Measurements from ENCODE around the gene TBC1D13.

TBC1D13 gene

DNA sequence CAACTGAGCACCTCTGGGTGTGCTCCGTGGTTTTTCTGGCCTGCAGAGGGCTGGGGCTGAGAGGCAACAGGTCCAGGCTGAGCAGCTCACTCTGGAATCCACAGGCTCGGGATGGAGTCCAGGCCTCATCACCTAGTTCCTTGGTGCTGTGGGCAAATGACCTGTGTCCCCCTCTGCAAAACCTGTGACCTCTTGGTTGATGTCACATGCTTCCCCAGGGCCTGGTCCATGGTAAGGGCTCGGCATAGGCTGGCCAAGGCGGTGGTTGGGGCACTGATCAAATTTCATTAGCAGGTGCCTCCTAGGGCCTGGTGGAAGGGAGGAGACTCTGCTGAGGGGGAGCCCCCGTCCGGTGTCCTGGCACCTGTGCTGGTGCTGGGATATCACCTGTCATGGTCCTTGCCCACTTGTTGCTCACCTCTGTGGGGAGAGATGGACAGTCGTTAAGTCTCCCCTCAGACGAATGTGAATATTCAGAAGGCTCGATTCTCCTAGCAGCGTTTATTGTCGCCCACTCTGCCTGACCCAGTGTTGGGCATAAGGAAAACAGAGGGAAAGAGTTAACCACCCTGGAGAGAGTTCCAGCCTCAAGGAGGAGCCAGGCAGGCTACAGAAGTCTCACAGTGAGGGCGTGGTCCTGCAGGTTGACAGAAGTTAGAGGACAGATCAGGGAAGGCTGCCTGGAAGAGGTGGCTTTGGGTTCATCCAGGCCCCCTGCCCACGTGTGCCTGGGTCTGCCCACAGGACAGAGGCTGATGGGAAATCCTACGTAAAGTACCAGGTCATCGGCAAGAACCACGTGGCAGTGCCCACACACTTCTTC lies 34.7 kb downstream of the TBC1D13 start:
- DNase-seq (ENCODE audit: insufficient read length, low spot score), result no peak

DNA sequence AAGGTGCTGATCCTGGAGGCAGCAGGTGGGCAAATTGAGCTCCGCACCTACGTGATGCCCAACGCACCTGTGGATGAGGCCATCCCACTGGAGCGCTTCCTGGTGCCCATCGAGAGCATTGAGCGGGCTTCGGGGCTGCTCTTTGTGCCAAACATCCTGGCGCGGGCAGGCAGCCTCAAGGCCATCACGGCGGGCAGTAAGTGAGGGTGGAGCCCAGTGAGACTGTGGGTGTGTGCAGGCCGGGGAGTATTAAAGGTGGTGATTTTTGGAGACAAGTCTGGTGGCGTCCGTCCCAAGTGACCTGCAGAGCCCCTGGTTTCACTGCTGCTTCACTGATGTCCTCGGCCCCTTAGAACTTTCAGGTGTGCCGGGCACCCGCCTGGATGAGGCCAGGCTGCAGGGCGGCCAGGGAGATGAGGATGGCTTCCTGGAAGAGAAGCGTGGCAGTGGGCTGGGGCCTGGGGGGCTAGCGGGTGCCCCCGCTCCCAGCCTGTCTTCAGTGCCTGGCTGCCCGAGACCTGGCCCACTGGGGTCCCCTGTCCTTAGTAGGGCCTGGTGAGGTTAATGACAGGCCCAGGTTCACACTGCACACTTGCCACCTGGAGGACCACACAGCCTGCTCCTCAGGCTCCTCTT lies 35.5 kb downstream of the TBC1D13 start:
- TF ChIP-seq, protein P1, sequence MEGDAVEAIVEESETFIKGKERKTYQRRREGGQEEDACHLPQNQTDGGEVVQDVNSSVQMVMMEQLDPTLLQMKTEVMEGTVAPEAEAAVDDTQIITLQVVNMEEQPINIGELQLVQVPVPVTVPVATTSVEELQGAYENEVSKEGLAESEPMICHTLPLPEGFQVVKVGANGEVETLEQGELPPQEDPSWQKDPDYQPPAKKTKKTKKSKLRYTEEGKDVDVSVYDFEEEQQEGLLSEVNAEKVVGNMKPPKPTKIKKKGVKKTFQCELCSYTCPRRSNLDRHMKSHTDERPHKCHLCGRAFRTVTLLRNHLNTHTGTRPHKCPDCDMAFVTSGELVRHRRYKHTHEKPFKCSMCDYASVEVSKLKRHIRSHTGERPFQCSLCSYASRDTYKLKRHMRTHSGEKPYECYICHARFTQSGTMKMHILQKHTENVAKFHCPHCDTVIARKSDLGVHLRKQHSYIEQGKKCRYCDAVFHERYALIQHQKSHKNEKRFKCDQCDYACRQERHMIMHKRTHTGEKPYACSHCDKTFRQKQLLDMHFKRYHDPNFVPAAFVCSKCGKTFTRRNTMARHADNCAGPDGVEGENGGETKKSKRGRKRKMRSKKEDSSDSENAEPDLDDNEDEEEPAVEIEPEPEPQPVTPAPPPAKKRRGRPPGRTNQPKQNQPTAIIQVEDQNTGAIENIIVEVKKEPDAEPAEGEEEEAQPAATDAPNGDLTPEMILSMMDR (IDR thresholded peaks at IDR 0.05; ENCODE audit: insufficient read depth, missing control alignments), result no peak
- FAIRE-seq, result no peak
- no peak for DNase-seq (ENCODE audit: insufficient read length, low spot score)

More for the DNA sequence above, 34.7 kb downstream of the TBC1D13 start:
- no peak for FAIRE-seq
- TF ChIP-seq, protein P1 (IDR thresholded peaks at IDR 0.05; ENCODE audit: insufficient read depth, missing control alignments), result no peak

GRCh38 chr9:128823362-128823902 lies 36.4 kb downstream of the TBC1D13 start:
- TF ChIP-seq, protein P1 (IDR thresholded peaks at IDR 0.05; ENCODE audit: insufficient read depth, missing control alignments), result no peak
- FAIRE-seq (no peak), DNase-seq (ENCODE audit: insufficient read length, low spot score) (no peak)

DNA sequence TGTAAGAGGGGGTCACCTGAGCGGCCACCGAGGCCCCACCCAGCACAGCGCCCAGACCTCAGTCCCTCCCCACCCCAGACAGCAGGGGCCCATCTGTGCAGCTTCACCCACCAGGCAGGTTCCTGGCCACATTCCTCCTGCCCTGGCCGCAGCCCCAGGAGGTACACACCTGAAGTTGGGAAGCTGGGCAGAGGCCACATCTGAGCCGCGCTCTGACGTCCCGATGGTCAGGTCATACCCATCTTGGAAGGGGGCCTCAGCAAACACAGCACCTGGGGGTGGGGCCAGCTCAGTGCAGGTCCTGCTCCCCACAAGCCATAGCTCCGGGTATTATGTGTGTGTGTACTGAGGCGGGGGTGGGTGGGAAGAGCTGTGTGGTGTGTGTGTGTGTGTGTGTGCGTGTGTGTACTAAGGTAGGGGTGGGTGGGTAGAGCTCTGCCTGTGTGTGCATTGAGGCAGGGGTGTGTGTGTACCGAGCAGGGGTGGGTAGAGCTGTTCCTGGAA lies 36.9 kb downstream of the TBC1D13 start:
- DNase-seq (ENCODE audit: insufficient read length, low spot score), result no peak
- FAIRE-seq, result no peak
- TF ChIP-seq, protein P1 (IDR thresholded peaks at IDR 0.05; ENCODE audit: insufficient read depth, missing control alignments), result no peak

- no peak for DNase-seq (ENCODE audit: insufficient read length, low spot score)
- TF ChIP-seq, protein P1 (IDR thresholded peaks at IDR 0.05; ENCODE audit: insufficient read depth, missing control alignments), result no peak
- FAIRE-seq, result no peak
Measured at GRCh38 chr9:128824911-128825310, 37.9 kb downstream of the TBC1D13 start.

DNA sequence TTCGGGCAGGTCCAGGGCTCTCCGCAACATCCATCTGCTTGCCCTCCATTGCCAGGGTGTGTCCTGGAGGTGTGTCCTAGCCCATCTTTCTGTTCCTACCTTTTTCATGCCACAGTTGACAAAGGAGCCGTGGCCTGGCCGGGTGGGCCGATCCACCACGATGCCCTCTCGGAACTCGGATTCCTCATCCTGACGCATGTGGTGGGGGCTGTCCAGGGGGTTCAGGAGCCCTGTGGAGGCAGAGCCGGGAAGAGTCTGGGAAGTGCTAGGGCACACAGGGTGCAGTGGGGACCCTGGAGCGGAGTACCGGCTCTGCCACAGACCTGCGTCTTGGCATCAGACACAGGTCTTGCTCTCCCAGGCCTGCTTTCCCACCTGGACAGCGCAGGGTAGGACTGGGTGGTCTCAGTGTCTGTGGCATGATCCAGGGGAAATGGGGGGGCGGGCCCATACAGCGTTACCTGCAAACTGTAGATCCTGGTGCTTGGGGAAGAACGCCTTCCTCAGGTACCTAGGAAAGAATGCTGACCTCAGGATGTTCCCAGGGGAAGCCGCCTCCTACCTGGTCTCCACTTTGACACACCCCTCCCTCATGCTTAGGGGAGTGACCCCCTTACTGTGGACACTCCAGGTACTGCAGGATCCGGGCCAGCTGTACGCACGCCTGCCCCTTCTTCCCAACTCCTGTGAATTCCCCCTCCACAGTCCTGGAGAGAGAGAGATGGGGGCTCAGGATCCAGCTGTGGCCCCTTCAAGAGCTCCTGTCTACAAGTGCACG lies 39.1 kb downstream of the TBC1D13 start:
- no peak for FAIRE-seq
- DNase-seq (ENCODE audit: insufficient read length, low spot score), result no peak
- TF ChIP-seq, protein P1 (IDR thresholded peaks at IDR 0.05; ENCODE audit: insufficient read depth, missing control alignments), result no peak
